Measurements from ENCODE around the gene CCL2.

- TF ChIP-seq EZH2phosphoT487 (IDR thresholded peaks at IDR 0.05; ENCODE audit: insufficient read depth, low read depth) (no peak), EZH2 (IDR thresholded peaks at IDR 0.05; ENCODE audit: insufficient read depth, poor library complexity, severe bottlenecking) (no peak)
Measured at GRCh38 chr17:34261568-34262337, 6.7 kb downstream of the CCL2 start.

Measured in GM23248 (cell line).